ENCODE results near the gene PLEKHH3.

The PLEKHH3 gene

DNA sequence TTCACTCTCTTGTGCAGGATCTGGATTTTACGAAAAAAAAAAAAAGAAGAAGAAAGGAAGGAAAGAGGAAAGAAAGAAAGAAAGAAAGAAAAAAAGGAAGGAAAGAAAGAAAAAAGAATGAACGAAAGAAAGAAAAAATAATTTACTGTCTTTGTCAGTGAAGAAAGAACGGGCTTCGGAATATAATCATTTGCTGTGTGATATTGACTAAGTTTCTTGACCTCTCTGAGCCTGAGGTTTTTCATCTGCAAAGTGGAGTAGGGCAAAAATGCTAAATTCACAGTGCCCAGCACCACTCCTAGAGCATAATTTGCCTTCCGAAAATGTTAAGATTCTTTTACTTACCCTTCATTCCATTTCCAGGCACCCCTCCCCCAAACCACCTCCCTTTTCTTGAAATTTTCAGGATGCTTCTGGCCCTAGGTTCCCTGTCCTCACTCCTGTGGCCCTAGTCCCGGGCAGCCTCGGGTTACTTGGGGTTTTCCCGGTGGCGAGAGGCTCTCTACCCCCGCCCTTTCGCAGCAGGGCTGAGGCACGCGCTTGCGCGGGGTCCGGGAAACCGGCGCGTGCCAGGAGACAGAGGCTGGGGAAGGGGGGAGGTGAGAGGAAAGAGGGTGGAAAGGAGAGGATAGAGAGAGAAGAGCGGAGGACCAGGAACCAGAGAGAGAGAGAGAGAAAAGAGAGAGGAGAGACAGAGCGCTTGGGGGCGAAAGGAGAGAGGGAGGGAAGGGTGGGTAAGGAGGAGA, 5.4 kb upstream of the PLEKHH3 start, which contains the start of gene CNTNAP1:
CNTNAP1 (plus strand) TSS at position 556 of the 746 bp plus-strand sequence. CDS start 299 bp downstream, outside the sequence.
- Mint-ChIP-seq H3K27ac (peak within 1 kb of the TSS; percentile 80), H3K4me3 (peak within 1 kb of the TSS; percentile 64), H3K27me3 (peaks cover 74% of the 10 kb centered on the region), H3K9me3 (no peaks in the 10 kb centered on the region), H3K4me1 (peaks cover 59% of the 10 kb centered on the region), H3K36me3 (peaks cover 3% of the 10 kb centered on the region)
- DNase-seq = no peak
- CTCF ChIA-PET = interaction anchor here (1.7 to 2.3 kb wide), 2 partner anchors 101 to 104 kb away, joined by 5 to 11 read pairs; partner anchors contain the start of gene PSMC3IP

DNA sequence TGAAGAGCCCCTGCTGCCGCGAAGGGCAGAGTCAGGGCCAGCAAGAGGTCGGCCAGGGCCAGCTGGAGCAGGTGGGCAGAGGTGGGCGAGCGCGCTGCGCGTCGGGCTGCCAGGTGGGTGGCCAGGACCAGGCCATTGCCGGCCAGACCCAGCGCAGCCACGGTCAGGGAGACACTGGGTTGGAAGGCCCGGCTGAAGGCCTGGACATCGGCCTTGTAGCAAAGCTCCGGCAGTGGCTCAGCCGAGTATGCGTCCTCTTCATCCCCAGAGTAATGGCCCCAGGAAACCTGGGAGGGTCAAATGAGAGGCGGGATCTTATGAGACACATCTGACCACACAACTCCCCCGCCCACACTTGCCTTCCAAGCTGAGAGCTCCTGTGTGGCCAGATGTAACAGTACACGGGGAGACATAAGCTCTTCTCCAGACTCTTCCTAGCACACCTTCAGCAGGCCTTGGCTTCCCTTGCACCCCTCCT, 3.6 kb upstream of the PLEKHH3 start:
- H3K27ac Mint-ChIP-seq = peak overlapping the region; percentile 93
- H3K36me3 Mint-ChIP-seq = peaks cover 3% of the 10 kb centered on the region
- peaks cover 75% of the 10 kb centered on the region for H3K27me3 Mint-ChIP-seq
- no peak for DNase-seq
- CTCF ChIA-PET = interaction anchor here (0.7 to 6.0 kb wide), 13 partner anchors 11 to 145 kb away, joined by 3 to 61 read pairs (median 3); partner anchors contain the start of genes PSMC3IP, RETREG3 and TUBG1
- no peaks in the 10 kb centered on the region for H3K9me3 Mint-ChIP-seq
- H3K4me1 Mint-ChIP-seq = peaks cover 66% of the 10 kb centered on the region
- peak overlapping the region; percentile 29 for H3K4me3 Mint-ChIP-seq

DNA sequence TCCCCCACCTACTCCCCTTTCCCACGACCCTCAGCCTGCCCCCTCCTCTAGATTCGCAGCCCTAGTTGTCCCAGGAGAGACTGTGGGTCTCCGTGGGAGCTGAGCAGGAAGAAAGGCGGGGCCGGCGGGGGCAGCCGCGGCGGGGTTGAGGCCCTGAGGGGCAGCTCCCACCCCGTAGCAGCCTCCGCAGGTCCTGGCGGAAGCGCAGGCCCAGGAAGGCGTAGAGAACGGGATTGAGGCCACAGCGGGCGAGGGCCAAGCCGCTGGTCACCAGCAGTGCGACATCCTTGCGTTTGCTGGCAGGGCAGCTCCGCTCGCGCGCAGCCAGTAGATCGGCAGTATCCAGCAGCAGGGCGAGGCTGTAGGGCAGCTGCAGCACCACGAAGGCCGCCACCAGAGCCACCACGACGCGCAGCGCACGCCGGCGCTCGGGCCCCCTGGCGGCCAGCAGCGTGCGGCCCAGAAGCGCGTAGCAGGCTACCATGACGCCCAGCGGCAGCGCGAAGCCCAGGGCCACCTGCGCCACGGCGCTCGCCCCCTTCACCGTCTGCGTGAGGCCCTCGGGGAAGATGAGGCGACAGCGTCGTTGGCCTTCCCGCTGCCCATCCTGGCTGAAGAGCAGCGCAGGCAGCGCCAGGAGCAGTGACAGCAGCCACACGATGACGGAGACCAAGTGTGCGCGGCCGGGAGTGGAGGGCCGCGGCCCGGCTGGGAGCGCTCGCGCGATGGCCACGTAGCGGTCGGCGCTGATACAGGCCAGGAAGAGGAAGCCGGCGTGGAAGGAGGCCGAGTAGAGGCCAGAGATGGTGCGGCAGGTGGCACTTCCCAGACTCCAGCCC, 2.9 kb upstream of the PLEKHH3 start:
- peak overlapping the region; percentile 62 for H3K4me3 Mint-ChIP-seq
- no peaks in the 10 kb centered on the region for H3K9me3 Mint-ChIP-seq
- peak overlapping the region; percentile 93 for H3K27ac Mint-ChIP-seq
- H3K4me1 Mint-ChIP-seq = peaks cover 70% of the 10 kb centered on the region
- CTCF ChIA-PET = interaction anchor here (0.7 to 6.0 kb wide), 9 partner anchors 10 to 145 kb away, joined by 3 to 61 read pairs (median 4); partner anchors contain the start of genes PSMC3IP, RETREG3 and TUBG1
- H3K27me3 Mint-ChIP-seq = peaks cover 75% of the 10 kb centered on the region
- peak; percentile 81 for DNase-seq
- H3K36me3 Mint-ChIP-seq = peaks cover 3% of the 10 kb centered on the region

DNA sequence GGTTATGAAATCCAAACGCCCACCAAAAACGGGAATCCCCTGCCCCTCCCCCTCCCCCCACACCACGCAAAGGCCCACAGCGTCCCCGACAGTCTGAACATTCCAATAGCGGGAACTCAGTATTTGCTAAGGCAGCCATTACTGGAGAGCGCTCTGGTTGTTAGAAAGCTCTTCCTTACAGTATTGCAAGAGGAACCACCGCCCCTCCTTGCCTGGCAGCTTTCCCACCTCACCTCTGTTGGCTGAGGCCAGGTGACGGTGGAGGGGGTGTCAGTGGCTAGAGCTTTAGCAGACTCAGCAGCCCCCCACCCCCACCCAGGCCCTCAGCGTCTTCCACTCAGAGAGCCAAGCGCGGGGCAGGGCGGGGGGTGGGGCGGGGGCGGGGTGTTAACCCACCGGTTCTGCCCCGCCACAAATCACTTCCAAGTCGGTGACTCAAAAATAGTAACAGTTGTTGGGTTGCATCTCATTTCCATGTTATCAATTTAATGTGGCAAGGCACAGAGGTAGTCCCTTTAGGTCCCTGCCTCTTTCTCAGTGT, 2.2 kb upstream of the PLEKHH3 start:
- H3K4me3 Mint-ChIP-seq = peak overlapping the region; percentile 90
- H3K36me3 Mint-ChIP-seq = peaks cover 3% of the 10 kb centered on the region
- DNase-seq = peak; percentile 58
- H3K9me3 Mint-ChIP-seq = no peaks in the 10 kb centered on the region
- peaks cover 76% of the 10 kb centered on the region for H3K4me1 Mint-ChIP-seq
- peak overlapping the region; percentile 93 for H3K27ac Mint-ChIP-seq
- CTCF ChIA-PET = interaction anchor here (0.9 to 6.0 kb wide), 3 partner anchors 10 to 101 kb away, joined by 4 to 61 read pairs (median 33); partner anchors contain the start of gene PSMC3IP
- peaks cover 75% of the 10 kb centered on the region for H3K27me3 Mint-ChIP-seq

DNA sequence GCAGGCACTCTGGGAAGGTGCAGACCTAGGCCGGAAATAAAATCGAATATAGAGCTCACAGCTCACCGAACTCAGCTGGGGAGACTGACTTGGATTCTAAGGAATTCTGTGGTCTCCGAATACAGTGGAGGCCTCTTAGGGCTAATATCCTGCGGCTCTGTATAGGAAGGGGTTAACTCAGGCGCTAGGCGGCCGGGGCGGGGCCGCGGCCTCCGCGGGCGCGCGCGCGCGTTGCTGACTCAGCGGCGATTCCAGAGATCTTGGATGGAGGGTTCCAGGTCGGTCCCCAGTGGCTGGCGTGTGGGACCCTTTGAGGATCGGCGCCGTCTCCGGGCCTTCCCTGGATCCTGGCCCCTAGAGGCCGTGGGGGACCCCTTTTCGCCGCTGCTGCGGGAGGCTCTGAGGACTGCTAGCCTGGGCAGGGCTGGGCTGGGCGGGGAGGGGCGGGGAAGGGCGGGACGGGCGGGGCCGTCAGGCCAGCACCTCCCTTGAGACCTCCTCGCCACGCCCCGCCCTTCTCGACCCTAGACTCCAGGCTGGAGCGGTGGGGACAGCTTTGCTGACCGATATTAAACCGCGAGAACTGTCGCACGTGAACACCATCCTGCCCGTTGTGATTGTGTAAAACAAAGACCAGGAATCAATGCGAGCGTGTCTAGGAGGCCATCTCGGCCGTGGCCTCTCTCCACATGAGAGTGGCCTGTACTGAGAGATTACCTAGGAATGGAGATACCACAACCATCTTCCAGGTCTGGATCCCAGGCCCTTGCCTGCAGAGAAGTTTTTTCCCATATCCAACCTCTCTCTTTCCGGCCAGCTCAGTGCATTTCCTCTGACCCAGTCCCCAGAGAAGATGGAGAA, 1.4 kb upstream of the PLEKHH3 start:
- DNase-seq = peak; percentile 83
- Mint-ChIP-seq H3K27ac (peak overlapping the region; percentile 93), H3K9me3 (no peaks in the 10 kb centered on the region), H3K4me3 (peak overlapping the region; percentile 90), H3K4me1 (peaks cover 68% of the 10 kb centered on the region), H3K36me3 (peaks cover 3% of the 10 kb centered on the region), H3K27me3 (peaks cover 75% of the 10 kb centered on the region)
- CTCF ChIA-PET = interaction anchor here (0.6 to 6.0 kb wide), 4 partner anchors 9 to 100 kb away, joined by 3 to 61 read pairs (median 18); partner anchors contain the start of genes PSMC3IP and TUBG2

DNA sequence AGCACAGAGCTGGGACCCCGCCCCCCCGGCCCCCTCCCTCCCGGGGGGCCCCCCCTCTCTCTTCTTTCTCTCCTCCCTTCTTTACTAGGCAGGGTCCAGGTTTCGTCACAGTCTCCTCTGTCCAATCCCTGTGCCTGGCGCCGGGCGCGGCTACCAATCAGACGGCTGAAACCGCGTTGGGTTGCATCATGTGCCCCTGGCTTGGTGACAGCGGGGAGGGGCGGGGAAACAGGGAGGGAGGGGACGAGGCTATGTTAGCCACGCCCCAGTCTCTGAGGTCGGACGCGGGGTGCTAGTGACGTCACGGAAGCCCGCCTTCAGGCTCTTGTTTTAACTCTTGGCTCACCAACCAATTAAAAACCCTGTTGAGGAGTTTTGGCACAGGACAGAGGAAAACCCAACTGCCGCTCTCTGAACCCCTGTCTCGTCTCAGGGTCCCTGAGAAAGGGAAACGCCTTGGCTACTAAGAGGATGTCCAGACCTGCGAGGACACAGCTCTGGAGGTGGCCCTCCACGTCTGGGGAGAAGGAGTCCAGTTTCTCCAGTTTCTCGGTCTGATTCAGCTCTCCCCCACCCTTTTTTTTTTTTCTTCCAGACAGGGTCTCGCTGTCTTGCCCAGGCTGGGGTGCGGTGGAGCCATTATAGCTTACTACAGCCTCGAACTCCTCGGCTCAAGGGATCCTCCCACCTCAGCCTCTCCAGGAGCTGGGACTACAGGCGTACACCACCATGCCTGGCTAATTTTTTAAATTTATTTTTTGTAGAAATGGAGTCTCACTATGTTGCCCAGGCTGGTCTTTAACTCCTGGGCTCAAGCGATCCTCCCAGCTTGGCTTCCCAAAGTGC, 441 bp upstream of the PLEKHH3 start:
- peak overlapping the region; percentile 90 for H3K4me3 Mint-ChIP-seq
- H3K27me3 Mint-ChIP-seq = peaks cover 75% of the 10 kb centered on the region
- peak; percentile 100 for DNase-seq
- peaks cover 60% of the 10 kb centered on the region for H3K4me1 Mint-ChIP-seq
- peak overlapping the region; percentile 86 for H3K27ac Mint-ChIP-seq
- H3K36me3 Mint-ChIP-seq = peaks cover 3% of the 10 kb centered on the region
- CTCF ChIA-PET = interaction anchor here (0.6 to 6.0 kb wide), 3 partner anchors 18 to 99 kb away, joined by 3 to 61 read pairs (median 3); partner anchors contain the start of genes PSMC3IP and TUBG2
- no peaks in the 10 kb centered on the region for H3K9me3 Mint-ChIP-seq

DNA sequence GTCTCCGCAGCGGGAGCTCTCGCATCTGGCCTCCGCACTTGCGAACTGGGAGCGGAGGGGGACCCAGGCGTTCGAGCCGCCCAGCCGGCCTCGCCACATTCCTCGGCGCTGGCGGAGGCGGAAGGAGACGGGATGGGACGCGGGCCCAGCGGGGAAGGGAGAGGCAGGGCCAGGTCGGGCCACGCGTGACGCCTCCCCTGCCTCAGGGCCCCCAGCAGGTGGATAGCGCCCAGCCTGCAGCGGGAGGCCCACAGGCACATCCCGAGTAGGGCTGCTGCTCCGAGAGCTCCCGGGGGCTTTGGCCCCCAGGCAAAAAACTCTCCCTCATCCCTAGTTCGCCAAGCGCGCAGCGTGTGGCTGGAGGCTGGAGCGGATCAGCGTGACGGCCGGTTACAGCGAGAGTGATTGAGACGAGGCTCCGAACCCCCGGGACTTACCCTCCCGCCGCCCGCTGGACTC, 800 bp downstream of the PLEKHH3 start:
- CTCF ChIA-PET = interaction anchor here (0.6 to 6.0 kb wide), 2 partner anchors 11 to 98 kb away, joined by 3 to 61 read pairs; partner anchors contain the start of gene PSMC3IP
- Mint-ChIP-seq H3K27me3 (peaks cover 75% of the 10 kb centered on the region), H3K36me3 (peaks cover 2% of the 10 kb centered on the region), H3K27ac (no peak overlapping the region), H3K9me3 (no peaks in the 10 kb centered on the region), H3K4me1 (peaks cover 56% of the 10 kb centered on the region), H3K4me3 (peak overlapping the region; percentile 73)
- DNase-seq = peak; percentile 49

DNA sequence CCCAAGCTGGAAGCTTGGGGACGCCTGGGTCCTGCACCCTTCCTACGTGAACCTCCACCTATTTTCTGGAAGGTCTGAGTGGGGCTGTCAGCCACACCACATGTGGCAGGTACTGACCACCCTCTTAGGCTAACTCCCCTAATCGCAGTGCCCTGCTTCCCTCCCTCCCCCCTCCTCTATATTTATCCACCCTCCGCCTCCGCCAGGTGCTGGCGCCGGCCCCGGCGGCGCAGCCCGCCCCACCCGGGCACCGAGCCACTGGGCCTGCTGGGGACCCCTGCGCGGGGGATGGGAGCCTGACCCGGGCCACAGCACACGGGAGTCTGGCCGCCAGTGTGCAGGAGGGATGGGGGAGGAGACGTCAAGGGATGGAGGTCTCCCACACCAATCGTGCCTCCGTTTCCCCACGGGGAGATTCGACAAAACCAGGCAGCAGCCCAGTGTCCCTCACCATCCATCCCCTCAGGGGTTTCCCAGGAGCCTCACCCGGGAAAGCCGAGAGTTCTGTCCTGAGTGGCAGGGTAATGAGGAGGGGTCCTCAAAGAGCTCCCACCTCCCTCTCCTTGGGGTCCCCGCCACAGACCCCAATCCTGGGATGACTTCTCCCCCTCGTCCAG, 1.3 kb downstream of the PLEKHH3 start:
- no peak for DNase-seq
- CTCF ChIA-PET = interaction anchor here (0.6 to 6.0 kb wide), 2 partner anchors 10 to 98 kb away, joined by 3 to 61 read pairs; partner anchors contain the start of gene PSMC3IP
- peaks cover 58% of the 10 kb centered on the region for H3K4me1 Mint-ChIP-seq
- H3K9me3 Mint-ChIP-seq = no peaks in the 10 kb centered on the region
- H3K36me3 Mint-ChIP-seq = peaks cover 2% of the 10 kb centered on the region
- H3K4me3 Mint-ChIP-seq = peak overlapping the region; percentile 73
- no peak overlapping the region for H3K27ac Mint-ChIP-seq
- peaks cover 78% of the 10 kb centered on the region for H3K27me3 Mint-ChIP-seq

DNA sequence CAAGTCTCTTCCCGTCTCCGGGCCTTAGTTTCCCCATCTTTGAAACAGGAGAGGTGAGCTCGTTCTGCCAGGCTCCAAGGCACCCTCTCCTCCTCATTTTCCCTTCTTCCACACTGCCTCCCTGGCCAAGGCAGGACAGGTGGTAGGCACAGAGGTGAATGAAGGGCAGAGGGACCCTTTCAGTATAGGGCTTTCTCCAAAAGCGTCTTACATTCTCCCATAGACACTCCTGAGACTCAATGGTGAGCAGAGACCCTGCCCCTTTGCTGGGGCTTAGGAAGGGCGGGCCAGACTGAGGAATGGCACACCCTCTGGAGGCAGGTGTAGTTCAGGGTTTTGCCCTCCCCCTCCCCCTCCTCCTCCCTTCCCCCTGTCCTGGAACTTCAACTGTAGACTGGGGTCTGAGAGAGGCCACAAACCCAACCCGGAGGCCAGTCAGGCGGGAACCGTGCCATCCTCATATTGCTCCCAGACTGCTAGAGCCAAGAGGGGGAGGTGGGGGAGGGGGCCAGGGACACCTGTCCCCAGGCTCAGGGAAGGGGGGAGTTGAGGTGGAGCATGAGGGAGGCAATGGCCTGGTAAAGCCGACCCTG, 1.9 kb downstream of the PLEKHH3 start:
- H3K4me3 Mint-ChIP-seq = peak overlapping the region; percentile 29
- no peak overlapping the region for H3K27ac Mint-ChIP-seq
- H3K9me3 Mint-ChIP-seq = no peaks in the 10 kb centered on the region
- H3K27me3 Mint-ChIP-seq = peaks cover 77% of the 10 kb centered on the region
- CTCF ChIA-PET = no interaction called here
- peaks cover 4% of the 10 kb centered on the region for H3K36me3 Mint-ChIP-seq
- DNase-seq = no peak
- H3K4me1 Mint-ChIP-seq = peaks cover 56% of the 10 kb centered on the region

DNA sequence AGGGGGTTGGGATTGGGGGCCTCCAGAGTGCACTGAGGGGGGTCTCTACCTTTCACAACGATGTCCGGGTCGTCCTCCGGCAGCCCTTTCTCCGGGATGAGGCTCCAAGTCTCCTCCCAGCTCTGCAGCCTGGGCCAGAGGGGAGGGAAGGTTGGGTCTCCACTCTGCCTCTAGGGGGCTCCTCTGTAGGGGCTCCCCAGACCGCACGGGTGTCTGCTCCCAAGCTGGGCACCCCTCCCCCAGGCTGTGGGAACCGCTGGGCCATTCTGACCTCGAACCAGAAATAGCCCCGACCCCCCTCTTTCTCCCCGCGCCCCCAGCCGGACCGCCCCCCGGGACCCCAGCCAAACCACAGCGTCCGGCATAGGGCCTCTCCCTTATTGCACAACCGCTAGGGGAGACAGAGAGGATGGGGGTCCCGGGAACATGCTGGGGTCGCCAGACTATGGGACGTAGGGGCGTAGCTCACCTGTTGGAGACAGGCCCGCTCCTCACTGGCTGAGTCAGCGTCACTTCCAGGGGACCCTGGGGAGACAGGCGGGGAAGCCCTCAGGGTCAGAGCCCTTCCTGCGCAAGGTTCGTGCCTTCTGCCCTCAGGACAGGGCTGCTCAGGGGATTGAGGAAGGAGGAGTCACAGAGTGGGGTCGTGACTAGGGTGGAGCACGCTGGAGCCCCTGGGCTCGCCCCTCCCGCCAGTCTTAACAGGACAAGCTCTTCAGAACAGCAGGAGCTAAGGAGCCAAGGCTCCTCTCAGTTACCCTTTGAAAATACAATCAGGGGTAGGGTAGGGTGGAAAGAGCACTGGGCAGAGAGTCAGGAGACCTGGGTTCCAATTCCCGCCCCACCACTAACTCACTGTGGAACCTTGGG, 2.7 kb downstream of the PLEKHH3 start:
- CTCF ChIA-PET = interaction anchor here (0.6 kb wide), 1 partner anchor 66 kb away, joined by 3 read pairs; no protein-coding TSS in a partner anchor
- no peaks in the 10 kb centered on the region for H3K9me3 Mint-ChIP-seq
- peak; percentile 41 for DNase-seq
- peaks cover 52% of the 10 kb centered on the region for H3K4me1 Mint-ChIP-seq
- H3K36me3 Mint-ChIP-seq = peaks cover 4% of the 10 kb centered on the region
- H3K27me3 Mint-ChIP-seq = peaks cover 80% of the 10 kb centered on the region
- H3K4me3 Mint-ChIP-seq = no peak overlapping the region
- H3K27ac Mint-ChIP-seq = no peak overlapping the region

Data from activated naive CD4-positive, alpha-beta T cell treated with anti-CD3 and anti-CD28 coated beads, Interleukin-2, amount 10 ng/mL, durations not matched to agents 7 days and 5 days (primary cell).